GM19328 (cell line): Measurements from ENCODE around the gene HAX1.
"Not testable (repeated sequence)": the region's sequence is repeated elsewhere in the genome, so short reads cannot be mapped to it uniquely, and the experiment has no call there.

Source experiments
- ATAC-seq: cut with Tn5 transposase; IDR thresholded peaks from one replicate; pipeline ENCODE4 v1.9.1; 2021; ENCODE audit warnings: mild to moderate bottlenecking, moderate library complexity; ENCODE audit not compliant: unreplicated experiment

Gene HAX1

GRCh38 chr1:154272217-154272998 is at the start of gene HAX1:
Gene HAX1 (plus strand): TSS chr1:154272629. CDS start chr1:154272724, 95 bp downstream.
- ATAC-seq = peak; percentile 77

GRCh38 chr1:154222918-154223317 is 49.5 kb upstream of the HAX1 start:
- no peak for ATAC-seq

GRCh38 chr1:154223621-154224020 is 48.8 kb upstream of the HAX1 start:
- ATAC-seq = no peak

DNA sequence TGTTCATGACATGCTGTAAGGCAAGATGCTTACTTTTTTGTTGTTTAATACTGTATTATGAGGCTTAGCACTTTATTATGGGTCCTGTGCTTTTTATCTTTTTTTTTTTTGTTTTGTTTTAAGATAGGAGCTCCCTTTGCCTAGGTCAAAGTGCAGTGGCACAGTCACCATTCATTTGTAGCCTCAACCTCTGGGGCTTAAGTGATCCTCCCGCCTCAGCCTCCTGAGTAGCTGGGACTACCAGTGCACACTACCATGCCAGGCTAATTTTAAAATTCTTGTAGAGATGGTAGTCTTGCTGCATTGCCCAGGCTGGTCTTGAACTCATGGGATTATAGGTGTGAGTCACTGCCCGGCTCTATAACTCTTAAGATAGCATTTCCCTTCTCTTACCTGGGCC is 47.1 kb upstream of the HAX1 start:
- ATAC-seq = no peak

DNA sequence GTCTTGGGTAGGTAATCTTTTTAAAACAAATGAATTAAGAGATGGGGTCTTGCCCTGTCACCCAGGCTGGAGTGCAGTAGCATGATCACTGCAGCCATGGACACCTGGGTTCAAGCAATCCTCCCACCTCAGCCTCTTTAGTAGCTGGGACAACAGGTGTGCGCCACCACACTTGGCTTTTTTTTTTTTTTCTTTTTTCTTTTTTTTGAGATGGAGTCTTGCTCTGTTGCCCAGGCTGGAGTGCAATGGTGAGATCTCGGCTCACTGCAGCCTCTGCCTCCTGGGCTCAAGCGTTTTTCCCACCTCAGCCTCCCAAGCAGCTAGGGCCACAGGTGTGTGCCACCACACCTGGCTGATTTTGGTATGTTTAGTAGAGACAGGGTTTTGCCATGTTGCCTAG is 41.3 kb upstream of the HAX1 start:
- ATAC-seq = not testable (repeated sequence)

GRCh38 chr1:154233127-154233526 is 39.3 kb upstream of the HAX1 start:
- ATAC-seq = not testable (repeated sequence)

GRCh38 chr1:154236855-154237254 is 35.6 kb upstream of the HAX1 start:
- no peak for ATAC-seq

- no peak for ATAC-seq
Measured at GRCh38 chr1:154237435-154237834, 35.0 kb upstream of the HAX1 start.

DNA sequence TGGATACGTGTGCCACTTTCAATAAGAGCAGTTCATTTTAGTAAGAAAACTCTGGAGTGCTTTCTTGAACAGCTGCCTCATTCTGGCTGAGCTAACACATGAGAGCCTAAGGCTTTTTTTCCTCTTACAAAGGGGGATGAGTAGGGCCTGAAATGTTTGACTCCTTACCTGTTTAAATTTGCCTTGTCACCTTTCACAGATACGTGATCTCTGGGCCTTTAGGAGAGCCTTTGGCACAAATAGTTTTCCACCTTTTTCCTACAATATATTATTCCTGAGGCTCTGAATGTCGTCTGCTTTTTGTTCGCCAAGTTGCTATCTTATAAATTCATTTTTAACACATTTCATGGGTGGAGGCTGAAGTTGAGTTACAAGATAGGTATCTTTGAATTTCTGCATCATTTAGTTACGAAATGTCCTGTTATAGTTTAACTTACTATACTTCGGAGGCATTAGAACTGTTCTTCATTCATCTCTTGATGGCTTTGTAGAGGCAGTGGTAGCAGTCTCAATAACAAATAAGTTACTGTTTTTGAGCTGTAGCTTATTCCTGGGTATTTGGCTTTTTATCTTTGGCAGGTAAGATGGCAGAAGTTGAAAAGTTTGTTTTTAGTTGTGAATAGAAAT is 34.4 kb upstream of the HAX1 start:
- ATAC-seq = no peak

- ATAC-seq = no peak
Measured at GRCh38 chr1:154239491-154239890, 32.9 kb upstream of the HAX1 start.

- no peak for ATAC-seq
Measured at GRCh38 chr1:154240294-154240833, 32.1 kb upstream of the HAX1 start.

GRCh38 chr1:154241703-154242351 is 30.6 kb upstream of the HAX1 start:
- ATAC-seq = no peak

GRCh38 chr1:154253671-154254070 is 18.8 kb upstream of the HAX1 start:
- ATAC-seq = no peak

DNA sequence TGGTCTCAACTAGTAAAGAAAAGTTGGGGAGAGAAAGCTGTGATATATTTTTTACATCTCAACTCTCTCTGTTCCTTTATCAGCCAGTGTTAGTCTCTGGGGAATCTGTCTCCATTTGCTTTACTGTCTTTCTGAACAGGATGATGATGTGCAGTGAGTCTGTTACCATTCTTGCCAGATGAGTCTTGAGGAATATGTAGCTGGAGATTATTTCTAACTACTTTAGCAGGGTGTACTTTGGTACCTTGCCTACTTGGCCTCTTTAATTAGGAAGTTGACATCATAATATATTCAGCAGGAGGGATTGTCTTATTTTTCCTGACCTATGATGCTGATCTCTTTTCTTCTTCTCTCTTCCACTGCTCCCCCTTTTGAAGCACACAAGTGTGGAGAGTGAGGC is 15.7 kb upstream of the HAX1 start:
- no peak for ATAC-seq

GRCh38 chr1:154258784-154259183 is 13.6 kb upstream of the HAX1 start:
- ATAC-seq = no peak

DNA sequence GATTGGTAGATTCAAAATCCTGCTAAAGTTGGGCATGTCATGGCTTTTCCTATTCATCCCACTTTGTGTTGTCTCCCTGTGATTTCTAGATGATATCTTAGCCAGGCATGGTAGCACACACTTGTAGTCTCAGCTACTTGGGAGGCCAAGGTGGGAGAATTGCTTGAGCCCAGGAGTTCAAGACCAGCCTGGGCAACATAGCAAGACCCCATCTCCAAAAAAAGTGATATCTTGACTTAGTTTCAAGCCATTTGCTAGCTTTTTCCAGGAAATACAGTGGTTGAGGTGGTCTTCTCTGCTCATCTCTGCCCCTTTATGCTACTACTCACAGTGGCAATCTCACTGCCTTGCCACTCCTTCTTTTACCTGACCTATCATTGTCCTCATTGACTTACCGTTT is 12.3 kb upstream of the HAX1 start:
- ATAC-seq = no peak

- no peak for ATAC-seq
Measured at GRCh38 chr1:154263465-154264332, 8.7 kb upstream of the HAX1 start.

DNA sequence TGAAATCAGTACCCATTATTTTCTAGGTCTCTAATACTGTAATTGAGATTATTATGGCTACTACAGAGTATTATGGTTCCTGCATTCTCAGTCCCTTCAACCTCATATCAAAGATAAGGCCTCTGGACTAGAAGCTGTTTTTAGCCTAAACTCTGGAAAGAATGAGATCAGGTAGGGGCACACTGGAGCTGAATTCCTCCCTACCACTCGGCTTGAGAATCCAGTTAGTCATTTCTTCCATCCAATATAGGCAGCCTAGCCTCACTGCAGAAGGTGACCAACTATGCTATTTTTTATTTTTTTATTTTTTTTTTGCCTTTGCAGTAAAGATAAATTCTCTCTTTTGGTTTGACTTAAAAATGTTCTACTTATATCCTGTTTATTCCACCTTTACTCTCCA is 8.0 kb upstream of the HAX1 start:
- no peak for ATAC-seq

GRCh38 chr1:154265586-154265985 is 6.8 kb upstream of the HAX1 start:
- ATAC-seq = no peak

DNA sequence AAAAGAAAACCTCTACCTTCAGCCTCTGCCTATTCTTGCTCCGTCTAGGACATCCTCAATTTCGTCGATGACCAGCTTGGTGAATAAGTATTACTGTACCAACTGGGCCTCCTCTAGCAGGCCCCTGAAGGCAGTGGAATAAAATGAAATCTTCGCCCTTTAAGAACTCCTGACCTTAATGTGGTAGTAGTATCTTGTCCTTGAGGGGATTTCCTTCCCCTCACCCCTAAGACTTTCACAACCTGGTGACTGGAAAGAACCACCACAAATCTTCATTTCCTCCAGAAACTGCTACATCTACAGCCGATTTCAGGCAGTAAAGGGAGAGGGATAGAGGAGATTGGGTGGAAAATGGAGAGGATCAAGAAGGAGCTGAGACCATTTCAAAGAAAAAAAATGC is 1.6 kb upstream of the HAX1 start:
- no peak for ATAC-seq
